Stomach (tissue), 9 donors: Measurements from ENCODE around the gene CWC22. TPM values are rescaled to one million over a fixed set of nuclear protein-coding genes. Genes with fewer than 3 reads are reported as not detected.
"Not testable (repeated sequence)": the region's sequence is repeated elsewhere in the genome, so short reads cannot be mapped to it uniquely, and the experiment has no call there.

Experiments
- DNase-seq, 2 donors: peaks; one replicate each; pipeline versions ENCODE4 v3.0.0 to v3.0.0-alpha.2; 2013 to 2019
- H3K27ac ChIP-seq, 5 donors: fragments of 200-600 bp in 4 of 5; sonication (generic) in 4 of 5; one replicate each; pipeline ENCODE4 v1.5.1; 2013 to 2019; ENCODE audit warnings: mild to moderate bottlenecking in 1 of 5, moderate library complexity in 1 of 5
- H3K27me3 ChIP-seq, 3 donors: fragments of 200-600 bp; sonication (generic); one replicate each; pipeline ENCODE4 v1.5.1; 2017 to 2019; ENCODE audit warnings: mixed run types in 1 of 3
- H3K36me3 ChIP-seq, 4 donors: fragments of 200-600 bp; sonication (generic); 1 replicate in 3 of 4; 2 replicates in 1 of 4; pipeline ENCODE4 v1.5.1; 2016 to 2019
- H3K4me1 ChIP-seq, 4 donors: fragments of 200-600 bp; sonication (generic); one replicate each; pipeline ENCODE4 v1.5.1; 2016 to 2019
- H3K4me3 ChIP-seq, 4 donors: fragments of 200-600 bp; sonication (generic) in 3 of 4; one replicate each; pipeline ENCODE4 v1.5.1; 2016 to 2019; ENCODE audit warnings: mild to moderate bottlenecking in 1 of 4
- H3K9me3 ChIP-seq, 4 donors: fragments of 200-600 bp; sonication (generic); one replicate each; pipeline ENCODE4 v1.5.1; 2016 to 2019
- EP300 ChIP-seq: sonication (generic); formaldehyde crosslinking; IDR thresholded peaks from one replicate; pipeline ENCODE4 v1.6.1; 2017; ENCODE audit warnings: antibody characterized with exemption
- POLR2A ChIP-seq, 4 donors: fragments of 450-650 bp; IDR thresholded peaks; one replicate each; pipeline ENCODE4 v1.6.1; 2016; ENCODE audit warnings: antibody characterized with exemption in 4 of 4, control low read depth in 2 of 4, mild to moderate bottlenecking in 1 of 4, moderate library complexity in 1 of 4
- POLR2AphosphoS5 ChIP-seq, 3 donors: sonication (generic); formaldehyde crosslinking; IDR thresholded peaks; one replicate each; pipeline ENCODE4 v1.6.1; 2016; ENCODE audit warnings: antibody characterized with exemption in 3 of 3
- WGBS, 5 donors: extraction: QIAGEN DNeasy Blood & Tissue Kit in 3 of 5; methylation state at CpG; one replicate each; pipeline versions ENCODE4 v1.1.5 to v1.1.7; 2013 to 2018; 5-methylcytosine and 5-hydroxymethylcytosine counted together
- intact Hi-C: fragments of 100-400 bp; cut with DNase I; formaldehyde crosslinking; loops from one replicate; pipeline ENCODE4 v1.15.1; 2023; ENCODE audit warnings: low total_unique reads
- polyA plus RNA-seq, 3 donors: library from polyadenylated mRNA; stranded (reverse); fragments of 200-250 nt; gene quantifications; one replicate each; pipeline ENCODE4 v1.2.3, GENCODE V29; 2013
- total RNA-seq, 5 donors: library from RNA; depleted of rRNA; stranded (reverse); fragments of >200 nt; gene quantifications; one replicate each; pipeline versions ENCODE4 v1.1.0 to v1.2.3, GENCODE V29; 2014 to 2016
- TF ChIP-seq, protein P1 (sequence below), 7 experiments: fragments of 450-650 bp in 4 of 7; fragments of 200-600 bp in 3 of 7; sonication (generic) in 3 of 7; IDR thresholded peaks; one replicate each; pipeline ENCODE4 v1.5.1; 2016 to 2019; ENCODE audit warnings: antibody characterized with exemption in 7 of 7, control low read depth in 2 of 7, mild to moderate bottlenecking in 1 of 7
- donor health status: healthy with polysubstance abuse.
- donor health status: Bipolar disorder and iron deficiency.
- donor health status: healthy.

The CWC22 gene
- total and polyA plus RNA-seq, 8 donors = 2.9 to 24.0 (median 12.1) TPM

DNA sequence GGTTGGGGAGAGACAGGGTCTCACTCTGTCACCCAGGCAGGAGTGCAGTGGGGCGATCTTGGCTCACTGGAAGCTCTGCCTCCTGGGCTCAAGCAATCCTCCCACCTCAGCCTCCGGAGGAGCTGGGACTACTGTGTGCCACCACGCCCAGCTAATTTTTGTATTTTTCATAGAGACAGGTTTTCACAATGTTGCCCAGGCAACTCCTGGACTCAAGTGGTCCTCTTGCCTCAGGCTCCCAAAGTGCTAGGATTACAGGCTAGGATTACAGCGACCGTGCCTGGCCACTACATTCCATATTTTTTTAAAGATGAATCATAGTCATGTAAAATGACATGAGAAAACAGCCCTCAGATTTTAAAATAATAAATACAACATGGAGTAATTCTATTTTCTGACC is 32.3 kb downstream of the CWC22 start:
- H3K4me3 ChIP-seq = no peak overlapping the region
- H3K4me1 ChIP-seq = no peaks in the 10 kb centered on the region
- no peaks in the 10 kb centered on the region for H3K9me3 ChIP-seq
- no peak for DNase-seq
- WGBS, 5 donors = 95 to 99% (median 97%) methylated on average over 5 of the region's 5 CpGs
- intact Hi-C loops = no loop called here
- TF ChIP-seq, protein P1, sequence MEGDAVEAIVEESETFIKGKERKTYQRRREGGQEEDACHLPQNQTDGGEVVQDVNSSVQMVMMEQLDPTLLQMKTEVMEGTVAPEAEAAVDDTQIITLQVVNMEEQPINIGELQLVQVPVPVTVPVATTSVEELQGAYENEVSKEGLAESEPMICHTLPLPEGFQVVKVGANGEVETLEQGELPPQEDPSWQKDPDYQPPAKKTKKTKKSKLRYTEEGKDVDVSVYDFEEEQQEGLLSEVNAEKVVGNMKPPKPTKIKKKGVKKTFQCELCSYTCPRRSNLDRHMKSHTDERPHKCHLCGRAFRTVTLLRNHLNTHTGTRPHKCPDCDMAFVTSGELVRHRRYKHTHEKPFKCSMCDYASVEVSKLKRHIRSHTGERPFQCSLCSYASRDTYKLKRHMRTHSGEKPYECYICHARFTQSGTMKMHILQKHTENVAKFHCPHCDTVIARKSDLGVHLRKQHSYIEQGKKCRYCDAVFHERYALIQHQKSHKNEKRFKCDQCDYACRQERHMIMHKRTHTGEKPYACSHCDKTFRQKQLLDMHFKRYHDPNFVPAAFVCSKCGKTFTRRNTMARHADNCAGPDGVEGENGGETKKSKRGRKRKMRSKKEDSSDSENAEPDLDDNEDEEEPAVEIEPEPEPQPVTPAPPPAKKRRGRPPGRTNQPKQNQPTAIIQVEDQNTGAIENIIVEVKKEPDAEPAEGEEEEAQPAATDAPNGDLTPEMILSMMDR (IDR thresholded peaks at IDR 0.05) = no peak
- TF ChIP-seq POLR2AphosphoS5 (IDR thresholded peaks at IDR 0.05) = no peak
- no peaks in the 10 kb centered on the region for H3K27me3 ChIP-seq
- no peak overlapping the region for H3K27ac ChIP-seq
- H3K36me3 ChIP-seq = peaks cover 10 to 88% (median 82%) of the 10 kb centered on the region in 4 donors

DNA sequence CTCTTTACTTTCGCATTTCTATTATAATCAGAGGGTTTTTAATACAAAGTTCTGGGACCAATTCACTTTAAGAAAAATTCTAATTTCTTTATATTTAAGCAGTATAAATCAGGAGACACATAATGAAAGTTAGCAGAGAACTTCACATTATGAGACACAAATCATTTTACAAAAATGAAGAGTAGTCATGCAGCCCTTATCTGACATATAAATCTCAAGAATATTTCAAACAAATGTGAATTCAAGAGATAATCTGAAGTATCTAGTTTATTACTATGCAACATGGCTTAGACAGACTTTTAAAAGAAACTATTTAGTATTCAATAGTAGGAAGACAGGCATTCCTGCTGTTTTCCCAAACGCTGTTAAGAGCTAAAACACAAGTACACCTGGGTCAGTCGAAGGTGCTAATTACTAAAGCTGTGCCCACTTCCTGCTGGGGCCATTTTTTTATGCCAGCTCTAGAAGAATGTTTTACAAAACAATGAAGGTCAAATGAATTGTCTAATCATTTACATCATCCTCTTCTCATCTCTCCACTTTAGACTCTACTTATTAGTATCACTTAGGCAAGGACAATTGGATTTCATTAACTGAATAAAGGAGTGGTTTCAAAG is 40.2 kb downstream of the CWC22 start:
- DNase-seq = no peak
- Histone ChIP-seq H3K27ac (no peak overlapping the region), H3K9me3 (no peaks in the 10 kb centered on the region), H3K36me3 (peaks cover 18 to 90% (median 76%) of the 10 kb centered on the region in 4 donors), H3K4me1 (no peaks in the 10 kb centered on the region), H3K27me3 (no peaks in the 10 kb centered on the region), H3K4me3 (no peak overlapping the region)
- intact Hi-C loops = no loop called here
- whole genome bisulfite sequencing, 5 donors = 86 to 92% (median 90%) methylated on average over 3 of the region's 3 CpGs
- TF ChIP-seq POLR2A (IDR thresholded peaks at IDR 0.05) (no peak), POLR2AphosphoS5 (IDR thresholded peaks at IDR 0.05) (no peak), EP300 (no peak)
- TF ChIP-seq, protein P1 (IDR thresholded peaks at IDR 0.05) = no peak

DNA sequence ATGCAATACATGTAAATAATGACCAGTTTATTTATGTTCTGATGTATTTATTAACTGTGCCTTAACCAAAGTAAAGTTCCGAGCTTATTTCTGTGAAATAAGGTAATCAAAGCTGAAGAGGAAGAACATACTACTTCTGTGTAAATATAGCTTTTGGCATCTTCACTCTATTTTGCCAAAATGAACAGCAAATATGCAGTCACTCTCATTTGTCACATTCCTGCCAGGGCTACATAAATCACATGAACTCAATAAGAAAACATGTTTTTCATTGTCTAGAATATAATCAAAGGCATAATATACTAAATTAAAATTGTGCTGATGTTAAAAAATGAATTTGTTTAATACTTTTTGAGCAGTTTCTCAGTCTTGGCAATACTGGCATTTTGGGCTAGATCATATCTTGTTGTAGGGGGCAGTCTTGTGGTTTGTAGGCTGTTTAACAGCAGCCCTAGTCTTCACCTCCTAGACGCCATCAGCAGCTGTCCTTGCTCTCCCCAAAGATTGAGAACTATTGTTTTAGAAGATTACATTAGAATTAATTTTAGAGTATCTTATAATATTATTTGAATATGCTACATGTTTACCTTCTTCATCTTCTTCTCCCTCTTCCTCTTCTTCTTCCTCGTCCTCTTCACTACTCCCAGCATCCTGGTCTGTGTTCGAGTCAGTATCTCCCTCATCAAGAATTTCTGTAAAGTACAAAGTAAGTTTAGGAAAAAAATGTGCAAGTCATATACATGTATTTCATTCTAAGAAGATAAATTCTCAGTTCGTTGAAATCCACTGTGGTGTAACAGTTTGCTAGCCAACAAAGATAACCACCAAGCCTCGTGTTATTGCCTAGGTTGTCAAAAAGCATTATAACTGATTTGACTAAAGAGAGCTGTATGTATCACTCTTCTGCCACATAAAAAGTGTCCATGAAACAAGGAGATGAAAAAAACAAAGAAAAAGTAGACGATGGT is 41.5 kb downstream of the CWC22 start:
- Histone ChIP-seq H3K27me3 (no peaks in the 10 kb centered on the region), H3K4me3 (no peak overlapping the region), H3K27ac (no peak overlapping the region), H3K4me1 (no peaks in the 10 kb centered on the region), H3K36me3 (peaks cover 14 to 80% (median 73%) of the 10 kb centered on the region in 4 donors), H3K9me3 (no peaks in the 10 kb centered on the region)
- TF ChIP-seq EP300 (no peak), POLR2AphosphoS5 (IDR thresholded peaks at IDR 0.05) (no peak), POLR2A (IDR thresholded peaks at IDR 0.05) (no peak)
- TF ChIP-seq, protein P1 (IDR thresholded peaks at IDR 0.05) = no peak
- intact Hi-C loops = no loop called here
- DNase-seq = no peak
- WGBS, 5 donors = 90 to 93% (median 93%) methylated on average over 7 of the region's 7 CpGs

DNA sequence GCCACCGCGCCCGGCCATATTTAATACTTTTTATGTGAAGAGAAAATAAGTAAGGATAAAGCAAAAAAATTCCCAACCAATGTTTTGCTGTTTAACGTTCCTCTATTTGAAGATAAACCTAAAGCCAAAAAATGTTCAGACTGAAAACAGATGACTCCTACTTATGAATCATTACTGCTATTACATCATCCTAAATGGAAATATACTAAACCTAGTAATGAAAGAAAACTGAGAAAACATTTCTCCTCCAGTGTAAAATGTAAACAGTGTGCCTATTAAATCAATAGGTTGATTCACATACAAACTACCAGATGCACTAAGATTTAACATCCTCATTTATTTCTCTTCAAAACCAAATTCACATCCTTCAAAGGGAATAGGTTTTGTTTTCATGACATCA is 43.5 kb downstream of the CWC22 start:
- no peak overlapping the region for H3K27ac ChIP-seq
- H3K36me3 ChIP-seq = peaks cover 8 to 81% (median 67%) of the 10 kb centered on the region in 4 donors
- WGBS, 5 donors = 91 to 96% (median 93%) methylated on average over 4 of the region's 4 CpGs
- intact Hi-C loops = no loop called here
- H3K27me3 ChIP-seq = no peaks in the 10 kb centered on the region
- H3K4me1 ChIP-seq = no peaks in the 10 kb centered on the region
- no peak overlapping the region for H3K4me3 ChIP-seq
- TF ChIP-seq EP300 (no peak), POLR2A (IDR thresholded peaks at IDR 0.05) (no peak), POLR2AphosphoS5 (IDR thresholded peaks at IDR 0.05) (no peak)
- TF ChIP-seq, protein P1 (IDR thresholded peaks at IDR 0.05) = no peak
- no peak for DNase-seq
- H3K9me3 ChIP-seq = no peaks in the 10 kb centered on the region

DNA sequence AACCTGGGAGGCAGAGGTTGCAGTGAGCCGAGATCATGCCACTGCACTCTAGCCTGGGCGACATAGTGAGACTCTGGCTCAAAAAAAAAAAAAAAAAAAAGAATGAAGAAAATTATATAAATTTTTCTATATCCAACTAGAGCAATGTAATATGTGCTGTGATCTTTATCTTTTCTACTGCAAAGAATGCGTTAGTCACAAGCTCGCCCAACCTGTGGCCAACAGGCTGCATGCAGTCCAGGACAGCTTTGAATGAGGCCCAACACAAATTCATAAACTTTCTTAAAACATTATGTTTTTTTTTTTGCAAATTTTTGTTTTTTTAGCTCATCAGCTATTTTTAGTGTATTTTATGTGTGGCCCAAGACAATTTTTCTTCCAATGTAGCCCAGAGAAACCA is 48.8 kb downstream of the CWC22 start:
- peaks cover 5 to 70% (median 62%) of the 10 kb centered on the region in 4 donors for H3K36me3 ChIP-seq
- H3K9me3 ChIP-seq, DNase-seq, H3K4me3 ChIP-seq, H3K27ac ChIP-seq, intact Hi-C loops, H3K27me3 ChIP-seq, H3K4me1 ChIP-seq: not testable (repeated sequence)
- 98 to 100% (median 99%) methylated on average over 4 of the region's 4 CpGs for WGBS, 5 donors
